ENCODE results near the gene SLC16A4. TPM values are rescaled to one million over a fixed set of nuclear protein-coding genes. Genes with fewer than 3 reads are reported as not detected.

SLC16A4 gene
- total RNA-seq, 1 donor = 76.0 TPM

DNA sequence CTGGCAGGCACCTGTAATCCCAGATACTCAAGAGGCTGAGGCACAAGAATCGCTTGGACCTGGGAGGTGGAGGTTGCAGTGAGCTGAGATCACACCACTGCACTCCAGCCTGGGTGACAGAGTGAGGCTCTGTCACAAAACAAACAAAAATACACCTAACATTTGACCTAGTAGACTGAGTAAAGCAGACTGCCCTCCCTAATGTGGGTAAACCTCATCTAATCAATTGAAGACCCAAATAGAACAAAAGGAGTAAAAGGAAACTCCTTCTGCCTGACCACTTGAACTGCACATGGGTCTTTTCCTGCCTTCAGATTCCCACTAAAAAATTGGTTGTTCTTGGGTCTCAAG lies 70.7 kb downstream of the SLC16A4 start:
- Histone ChIP-seq H3K4me2 (ENCODE audit: insufficient read depth, low read length) (no peak overlapping the region), H3K27me3 (ENCODE audit: insufficient read depth, low read length) (peaks cover 2% of the 10 kb centered on the region), H3K4me3 (ENCODE audit: insufficient read depth, low read length) (no peak overlapping the region), H3K4me1 (ENCODE audit: insufficient read depth, low read length) (no peaks in the 10 kb centered on the region), H3K79me2 (ENCODE audit: insufficient read depth, low read length) (no peaks in the 10 kb centered on the region), H2AFZ (ENCODE audit: low read length) (no peak overlapping the region), H3K27ac (ENCODE audit: low read depth, low read length) (no peak overlapping the region), H4K20me1 (ENCODE audit: insufficient read depth, low read length) (no peaks in the 10 kb centered on the region), H3K36me3 (ENCODE audit: insufficient read depth, low read length) (no peaks in the 10 kb centered on the region), H3K9me3 (ENCODE audit: low read depth, low read length) (no peaks in the 10 kb centered on the region)
- no peak for DNase-seq (ENCODE audit: insufficient read length, low spot score, missing footprints)
- TF ChIP-seq, protein P1, sequence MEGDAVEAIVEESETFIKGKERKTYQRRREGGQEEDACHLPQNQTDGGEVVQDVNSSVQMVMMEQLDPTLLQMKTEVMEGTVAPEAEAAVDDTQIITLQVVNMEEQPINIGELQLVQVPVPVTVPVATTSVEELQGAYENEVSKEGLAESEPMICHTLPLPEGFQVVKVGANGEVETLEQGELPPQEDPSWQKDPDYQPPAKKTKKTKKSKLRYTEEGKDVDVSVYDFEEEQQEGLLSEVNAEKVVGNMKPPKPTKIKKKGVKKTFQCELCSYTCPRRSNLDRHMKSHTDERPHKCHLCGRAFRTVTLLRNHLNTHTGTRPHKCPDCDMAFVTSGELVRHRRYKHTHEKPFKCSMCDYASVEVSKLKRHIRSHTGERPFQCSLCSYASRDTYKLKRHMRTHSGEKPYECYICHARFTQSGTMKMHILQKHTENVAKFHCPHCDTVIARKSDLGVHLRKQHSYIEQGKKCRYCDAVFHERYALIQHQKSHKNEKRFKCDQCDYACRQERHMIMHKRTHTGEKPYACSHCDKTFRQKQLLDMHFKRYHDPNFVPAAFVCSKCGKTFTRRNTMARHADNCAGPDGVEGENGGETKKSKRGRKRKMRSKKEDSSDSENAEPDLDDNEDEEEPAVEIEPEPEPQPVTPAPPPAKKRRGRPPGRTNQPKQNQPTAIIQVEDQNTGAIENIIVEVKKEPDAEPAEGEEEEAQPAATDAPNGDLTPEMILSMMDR (IDR thresholded peaks at IDR 0.05; ENCODE audit: extremely low read depth, low read depth, low read length) = no peak

DNA sequence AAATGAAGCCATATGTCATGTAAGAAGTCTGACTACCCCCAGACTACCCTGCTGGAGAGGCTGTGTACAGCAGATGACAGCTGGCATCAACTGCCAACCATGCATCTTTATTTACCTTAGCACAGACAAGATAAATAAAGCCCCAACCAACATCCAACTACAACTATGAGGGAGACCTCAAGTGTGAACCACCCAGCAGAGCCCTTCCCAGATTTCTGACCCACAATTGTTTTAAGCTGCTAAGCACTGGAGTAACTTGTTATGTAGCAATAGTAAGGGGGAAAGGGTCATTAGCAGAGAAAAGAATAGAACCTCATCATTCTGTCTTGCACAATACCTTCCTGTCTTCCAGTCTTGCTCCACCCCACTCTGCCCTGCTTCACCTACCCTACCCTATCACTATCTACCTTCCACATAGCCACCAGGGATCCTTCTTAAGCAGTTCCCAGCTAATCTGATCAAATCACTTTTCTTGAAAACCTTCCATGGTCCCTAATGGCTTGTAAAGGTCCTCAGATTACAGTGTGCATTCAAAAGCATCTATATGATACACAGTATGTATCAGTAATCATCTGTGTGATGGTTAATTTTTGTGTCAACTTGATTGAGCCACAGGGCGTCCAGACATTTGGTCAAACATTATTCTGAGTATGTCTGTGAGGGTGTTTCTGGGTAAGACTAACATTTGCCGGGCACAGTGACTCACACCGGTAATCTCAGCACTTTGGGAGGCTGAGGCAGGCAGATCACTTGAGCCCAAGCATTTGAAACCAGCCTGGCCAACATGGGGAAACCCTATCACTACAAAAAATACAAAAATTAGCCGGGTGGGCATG lies 71.3 kb downstream of the SLC16A4 start:
- Histone ChIP-seq H3K36me3 (ENCODE audit: insufficient read depth, low read length) (no peaks in the 10 kb centered on the region), H3K4me3 (ENCODE audit: insufficient read depth, low read length) (no peak overlapping the region), H3K4me2 (ENCODE audit: insufficient read depth, low read length) (no peak overlapping the region), H3K27ac (ENCODE audit: low read depth, low read length) (no peak overlapping the region), H3K4me1 (ENCODE audit: insufficient read depth, low read length) (no peaks in the 10 kb centered on the region), H2AFZ (ENCODE audit: low read length) (no peak overlapping the region), H3K9me3 (ENCODE audit: low read depth, low read length) (no peaks in the 10 kb centered on the region), H4K20me1 (ENCODE audit: insufficient read depth, low read length) (no peaks in the 10 kb centered on the region), H3K79me2 (ENCODE audit: insufficient read depth, low read length) (no peaks in the 10 kb centered on the region), H3K27me3 (ENCODE audit: insufficient read depth, low read length) (peaks cover 2% of the 10 kb centered on the region)
- TF ChIP-seq, protein P1 (IDR thresholded peaks at IDR 0.05; ENCODE audit: extremely low read depth, low read depth, low read length) = no peak
- no peak for DNase-seq (ENCODE audit: insufficient read length, low spot score, missing footprints)

DNA sequence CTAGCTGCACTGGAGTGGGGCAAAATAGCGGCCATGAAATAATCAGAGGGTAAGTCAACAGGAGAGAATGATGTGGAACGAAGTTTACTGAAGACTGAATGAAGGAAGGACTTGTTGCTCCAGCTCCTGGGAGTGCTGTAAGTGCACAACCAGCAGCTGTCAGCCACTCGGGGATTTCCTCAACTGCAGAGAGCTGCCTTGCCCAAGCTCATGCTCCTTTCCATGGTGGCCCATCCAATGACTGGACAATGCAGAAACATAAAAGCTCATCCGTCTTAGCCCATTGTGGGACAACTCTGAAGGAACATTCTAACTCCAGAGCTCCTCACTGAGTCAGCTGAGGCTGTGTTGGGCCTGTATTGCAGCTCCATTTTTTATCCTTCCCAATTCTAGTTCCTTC lies 72.8 kb downstream of the SLC16A4 start:
- H4K20me1 ChIP-seq (ENCODE audit: insufficient read depth, low read length) = no peaks in the 10 kb centered on the region
- no peaks in the 10 kb centered on the region for H3K9me3 ChIP-seq (ENCODE audit: low read depth, low read length)
- no peak overlapping the region for H3K4me3 ChIP-seq (ENCODE audit: insufficient read depth, low read length)
- no peaks in the 10 kb centered on the region for H3K79me2 ChIP-seq (ENCODE audit: insufficient read depth, low read length)
- H3K4me1 ChIP-seq (ENCODE audit: insufficient read depth, low read length) = no peaks in the 10 kb centered on the region
- no peaks in the 10 kb centered on the region for H3K36me3 ChIP-seq (ENCODE audit: insufficient read depth, low read length)
- no peak for DNase-seq (ENCODE audit: insufficient read length, low spot score, missing footprints)
- no peak overlapping the region for H2AFZ ChIP-seq (ENCODE audit: low read length)
- TF ChIP-seq, protein P1 (IDR thresholded peaks at IDR 0.05; ENCODE audit: extremely low read depth, low read depth, low read length) = no peak
- peaks cover 2% of the 10 kb centered on the region for H3K27me3 ChIP-seq (ENCODE audit: insufficient read depth, low read length)
- H3K4me2 ChIP-seq (ENCODE audit: insufficient read depth, low read length) = no peak overlapping the region
- no peak overlapping the region for H3K27ac ChIP-seq (ENCODE audit: low read depth, low read length)

DNA sequence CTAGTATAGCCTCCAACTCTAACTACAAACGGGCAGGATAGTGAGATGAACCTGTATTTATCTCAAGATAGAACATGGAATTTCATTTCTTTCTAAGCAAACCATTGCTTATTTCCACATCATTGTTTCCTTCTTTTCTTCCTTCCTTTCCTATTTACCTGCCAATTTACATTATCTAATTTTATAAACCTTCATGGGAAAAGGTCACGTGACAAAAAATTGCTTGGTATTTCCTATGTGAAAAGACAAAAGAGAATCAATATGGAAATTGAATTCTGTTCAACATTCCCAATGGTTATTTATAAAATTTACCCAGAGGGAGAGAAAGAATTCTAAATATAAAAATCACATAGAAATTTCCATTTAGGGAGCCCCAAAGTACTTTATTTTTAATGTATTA lies 74.1 kb downstream of the SLC16A4 start:
- H3K4me2 ChIP-seq (ENCODE audit: insufficient read depth, low read length) = no peak overlapping the region
- no peak for DNase-seq (ENCODE audit: insufficient read length, low spot score, missing footprints)
- H3K27ac ChIP-seq (ENCODE audit: low read depth, low read length) = no peak overlapping the region
- no peaks in the 10 kb centered on the region for H3K79me2 ChIP-seq (ENCODE audit: insufficient read depth, low read length)
- H3K27me3 ChIP-seq (ENCODE audit: insufficient read depth, low read length) = peaks cover 2% of the 10 kb centered on the region
- peaks cover 3% of the 10 kb centered on the region for H3K4me1 ChIP-seq (ENCODE audit: insufficient read depth, low read length)
- H3K9me3 ChIP-seq (ENCODE audit: low read depth, low read length) = no peaks in the 10 kb centered on the region
- no peaks in the 10 kb centered on the region for H3K36me3 ChIP-seq (ENCODE audit: insufficient read depth, low read length)
- TF ChIP-seq, protein P1 (IDR thresholded peaks at IDR 0.05; ENCODE audit: extremely low read depth, low read depth, low read length) = no peak
- H3K4me3 ChIP-seq (ENCODE audit: insufficient read depth, low read length) = no peak overlapping the region
- H2AFZ ChIP-seq (ENCODE audit: low read length) = no peak overlapping the region
- H4K20me1 ChIP-seq (ENCODE audit: insufficient read depth, low read length) = no peaks in the 10 kb centered on the region

Other genes with a start within 250 kb of the SLC16A4 start
- gene SLC6A17, start 240.5 kb downstream of the SLC16A4 start, total RNA-seq = under 0.01 and 0.29 TPM in 2 replicates
- gene KCNC4, start 180.7 kb downstream of the SLC16A4 start, total RNA-seq = 1.4 and 1.5 TPM in 2 replicates
- gene RBM15, start 51.6 kb downstream of the SLC16A4 start, total RNA-seq = 30.6 and 38.0 TPM in 2 replicates
- 38.4 and 41.3 TPM in 2 replicates for gene LAMTOR5, start 16.7 kb upstream of the SLC16A4 start, total RNA-seq
- gene PROK1, start 60.1 kb upstream of the SLC16A4 start, total RNA-seq = not detected in 2 replicates
- gene KCNA10, start 128.1 kb upstream of the SLC16A4 start, total RNA-seq = not detected in 2 replicates
- under 0.01 TPM in 1 of 2 replicates, not detected in the other for gene KCNA2, start 215.3 kb upstream of the SLC16A4 start, total RNA-seq